OCI-LY7 (cell line): Measurements from ENCODE around the gene ATP1B1.

Source experiments
- CTCF ChIP-seq: fragments of 200-600 bp; sonication (generic); conservative IDR thresholded peaks from 2 replicates; pipeline ENCODE4 v1.5.1; 2014; ENCODE audit warnings: mild to moderate bottlenecking, antibody characterized with exemption, low read length, moderate library complexity, mixed read lengths
- EZH2phosphoT487 ChIP-seq: fragments of 200-600 bp; sonication (generic); IDR thresholded peaks from 2 replicates; pipeline ENCODE4 v1.6.1; 2018; ENCODE audit warnings: low read depth, borderline replicate concordance, mild to moderate bottlenecking, mixed run types, antibody characterized with exemption, low read length, moderate library complexity, mixed read lengths

GRCh38 chr1:169107603-169108208 lies 1.2 kb downstream of the ATP1B1 start:
- TF ChIP-seq CTCF (no peak), EZH2phosphoT487 (no peak)
